Measurements from ENCODE around the gene LRP2.

DNA sequence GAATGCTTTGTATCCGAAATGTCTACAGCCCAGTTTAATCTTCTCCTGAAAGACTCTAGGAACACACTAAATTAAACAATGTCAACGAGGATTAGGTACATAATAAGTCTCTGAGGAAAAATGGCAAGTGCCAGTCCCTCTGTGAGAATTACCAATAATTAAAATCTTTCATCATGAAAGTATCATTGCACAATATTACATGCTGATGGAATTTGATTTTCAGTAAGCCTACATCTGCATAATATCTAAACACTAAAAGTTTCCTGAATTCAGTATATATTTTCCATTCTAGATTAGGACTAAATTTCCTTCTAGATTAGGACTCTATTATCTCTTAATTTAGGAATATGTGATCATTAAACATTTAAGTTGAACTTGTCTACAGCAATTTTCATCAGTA is 132.1 kb downstream of the LRP2 start:
- TF ChIP-seq, protein P1, sequence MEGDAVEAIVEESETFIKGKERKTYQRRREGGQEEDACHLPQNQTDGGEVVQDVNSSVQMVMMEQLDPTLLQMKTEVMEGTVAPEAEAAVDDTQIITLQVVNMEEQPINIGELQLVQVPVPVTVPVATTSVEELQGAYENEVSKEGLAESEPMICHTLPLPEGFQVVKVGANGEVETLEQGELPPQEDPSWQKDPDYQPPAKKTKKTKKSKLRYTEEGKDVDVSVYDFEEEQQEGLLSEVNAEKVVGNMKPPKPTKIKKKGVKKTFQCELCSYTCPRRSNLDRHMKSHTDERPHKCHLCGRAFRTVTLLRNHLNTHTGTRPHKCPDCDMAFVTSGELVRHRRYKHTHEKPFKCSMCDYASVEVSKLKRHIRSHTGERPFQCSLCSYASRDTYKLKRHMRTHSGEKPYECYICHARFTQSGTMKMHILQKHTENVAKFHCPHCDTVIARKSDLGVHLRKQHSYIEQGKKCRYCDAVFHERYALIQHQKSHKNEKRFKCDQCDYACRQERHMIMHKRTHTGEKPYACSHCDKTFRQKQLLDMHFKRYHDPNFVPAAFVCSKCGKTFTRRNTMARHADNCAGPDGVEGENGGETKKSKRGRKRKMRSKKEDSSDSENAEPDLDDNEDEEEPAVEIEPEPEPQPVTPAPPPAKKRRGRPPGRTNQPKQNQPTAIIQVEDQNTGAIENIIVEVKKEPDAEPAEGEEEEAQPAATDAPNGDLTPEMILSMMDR (IDR thresholded peaks at IDR 0.05; ENCODE audit: insufficient read depth, low read depth, low read length): no peak
- TF ChIP-seq EZH2 (IDR thresholded peaks at IDR 0.05; ENCODE audit: insufficient read depth, low read length): no peak

Measured in astrocyte (in vitro differentiated cells and primary cell).